Measurements from ENCODE around the gene IL1R2. TPM values are rescaled to one million over a fixed set of nuclear protein-coding genes. Genes with fewer than 3 reads are reported as not detected.

Gene IL1R2
- total RNA-seq, 1 donor from 2014 or later = not detected

GRCh38 chr2:102033031-102033749 is 41.4 kb downstream of the IL1R2 start:
- Mint-ChIP-seq H3K27me3 (ENCODE audit: unreplicated experiment) (peaks cover 5% of the 10 kb centered on the region), H3K27ac (ENCODE audit: unreplicated experiment) (no peak overlapping the region), H3K36me3 (ENCODE audit: unreplicated experiment) (peaks cover 6% of the 10 kb centered on the region), H3K9me3 (ENCODE audit: unreplicated experiment) (peaks cover 4% of the 10 kb centered on the region), H3K4me1 (ENCODE audit: low read depth, unreplicated experiment) (no peaks in the 10 kb centered on the region), H3K4me3 (ENCODE audit: unreplicated experiment) (no peak overlapping the region)
- no peak for TF ChIP-seq CTCF (IDR thresholded peaks at IDR 0.05; ENCODE audit: partially characterized antibody, unreplicated experiment)
- DNase-seq = no peak

- no peak overlapping the region for H3K27ac Mint-ChIP-seq (ENCODE audit: unreplicated experiment)
- H3K36me3 Mint-ChIP-seq (ENCODE audit: unreplicated experiment) = peaks cover 6% of the 10 kb centered on the region
- peaks cover 8% of the 10 kb centered on the region for H3K9me3 Mint-ChIP-seq (ENCODE audit: unreplicated experiment)
- no peak overlapping the region for H3K4me3 Mint-ChIP-seq (ENCODE audit: unreplicated experiment)
- H3K27me3 Mint-ChIP-seq (ENCODE audit: unreplicated experiment) = peaks cover 5% of the 10 kb centered on the region
- no peak for DNase-seq
- TF ChIP-seq CTCF (IDR thresholded peaks at IDR 0.05; ENCODE audit: partially characterized antibody, unreplicated experiment) = no peak
- H3K4me1 Mint-ChIP-seq (ENCODE audit: low read depth, unreplicated experiment) = no peaks in the 10 kb centered on the region
These were observed 42.3 kb downstream of the IL1R2 start for GRCh38 chr2:102033750-102034682.

- Mint-ChIP-seq H3K27ac (ENCODE audit: unreplicated experiment) (no peak overlapping the region), H3K4me3 (ENCODE audit: unreplicated experiment) (no peak overlapping the region), H3K27me3 (ENCODE audit: unreplicated experiment) (peaks cover 5% of the 10 kb centered on the region), H3K9me3 (ENCODE audit: unreplicated experiment) (peaks cover 8% of the 10 kb centered on the region), H3K36me3 (ENCODE audit: unreplicated experiment) (peaks cover 6% of the 10 kb centered on the region), H3K4me1 (ENCODE audit: low read depth, unreplicated experiment) (no peaks in the 10 kb centered on the region)
- no peak for TF ChIP-seq CTCF (IDR thresholded peaks at IDR 0.05; ENCODE audit: partially characterized antibody, unreplicated experiment)
- no peak for DNase-seq
These were observed 43.2 kb downstream of the IL1R2 start for GRCh38 chr2:102034683-102035548.

- Mint-ChIP-seq H3K27ac (ENCODE audit: unreplicated experiment) (no peak overlapping the region), H3K36me3 (ENCODE audit: unreplicated experiment) (peaks cover 6% of the 10 kb centered on the region), H3K27me3 (ENCODE audit: unreplicated experiment) (peaks cover 17% of the 10 kb centered on the region), H3K9me3 (ENCODE audit: unreplicated experiment) (peaks cover 16% of the 10 kb centered on the region), H3K4me1 (ENCODE audit: low read depth, unreplicated experiment) (peaks cover 5% of the 10 kb centered on the region), H3K4me3 (ENCODE audit: unreplicated experiment) (no peak overlapping the region)
- DNase-seq = no peak
- TF ChIP-seq CTCF (IDR thresholded peaks at IDR 0.05; ENCODE audit: partially characterized antibody, unreplicated experiment) = no peak
These were observed 45.9 kb downstream of the IL1R2 start for GRCh38 chr2:102037681-102038080.
